Breast epithelium (tissue), 4 donors: ENCODE measurements around the gene CNGB1. TPM values are rescaled to one million over a fixed set of nuclear protein-coding genes. Genes with fewer than 3 reads are reported as not detected.

ENCODE experiments used
- DNase-seq, 2 donors: peaks; one replicate each; pipeline ENCODE4 v3.0.0-alpha.2; 2019; ENCODE audit warnings: low spot score in 2 of 2
- H3K27ac ChIP-seq, 2 donors: fragments of 200-600 bp; sonication (generic) in 1 of 2; one replicate each; pipeline ENCODE4 v1.5.1; 2016 to 2019; ENCODE audit warnings: mild to moderate bottlenecking in 1 of 2
- H3K27me3 ChIP-seq, 2 donors: fragments of 200-600 bp; sonication (generic) in 1 of 2; one replicate each; pipeline versions ENCODE4 v1.5.1 to v1.6.0; 2017 to 2019; ENCODE audit warnings: control low read depth in 1 of 2, mild to moderate bottlenecking in 1 of 2
- H3K36me3 ChIP-seq: fragments of 200-600 bp; one replicate; pipeline ENCODE4 v1.5.1; 2019
- H3K4me1 ChIP-seq, 2 donors: fragments of 200-600 bp; sonication (generic); one replicate each; pipeline ENCODE4 v1.5.1; 2016 to 2019; ENCODE audit warnings: control low read depth in 1 of 2
- H3K4me3 ChIP-seq, 3 donors: fragments of 200-600 bp; sonication (generic); 1 replicate in 2 of 3; 2 replicates in 1 of 3; pipeline ENCODE4 v1.5.1; 2016 to 2019; ENCODE audit warnings: mild to moderate bottlenecking in 3 of 3, moderate library complexity in 2 of 3
- H3K9me3 ChIP-seq, 2 donors: fragments of 200-600 bp; sonication (generic) in 1 of 2; one replicate each; pipeline ENCODE4 v1.5.1; 2016 to 2019; ENCODE audit warnings: control low read depth in 1 of 2
- CTCF ChIP-seq, 3 donors: fragments of 450-650 bp; IDR thresholded peaks; one replicate each; pipeline ENCODE4 v1.5.1; 2016 to 2017; ENCODE audit warnings: antibody characterized with exemption in 3 of 3, mild to moderate bottlenecking in 3 of 3, moderate library complexity in 3 of 3
- POLR2A ChIP-seq: fragments of 450-650 bp; IDR thresholded peaks from one replicate; pipeline ENCODE4 v1.6.1; 2016; ENCODE audit warnings: antibody characterized with exemption, mild to moderate bottlenecking, moderate library complexity
- POLR2AphosphoS5 ChIP-seq, 3 donors: sonication (generic); formaldehyde crosslinking; IDR thresholded peaks; one replicate each; pipeline ENCODE4 v1.6.1; 2017; ENCODE audit warnings: antibody characterized with exemption in 3 of 3
- intact Hi-C: fragments of 100-400 bp; cut with DNase I; formaldehyde crosslinking; loops from one replicate; pipeline ENCODE4 v1.15.1; 2023; ENCODE audit warnings: low total_unique reads
- total RNA-seq, 3 donors: library from RNA; depleted of rRNA; stranded (reverse); fragments of >200 nt; gene quantifications; one replicate each; pipeline ENCODE4 v1.1.0, GENCODE V29; 2016

CNGB1 gene
- total RNA-seq, 3 donors from 2014 or later: not detected

GRCh38 chr16:57846078-57846697, 124.7 kb downstream of the CNGB1 start:
- no peak overlapping the region for H3K27ac ChIP-seq
- TF ChIP-seq POLR2A (no peak), POLR2AphosphoS5 (IDR thresholded peaks at IDR 0.05) (no peak), CTCF (IDR thresholded peaks at IDR 0.05) (no peak)
- no peaks in the 10 kb centered on the region for H3K4me1 ChIP-seq
- H3K36me3 ChIP-seq: no peaks in the 10 kb centered on the region
- DNase-seq: no peak
- no peaks in the 10 kb centered on the region for H3K27me3 ChIP-seq
- H3K9me3 ChIP-seq: no peaks in the 10 kb centered on the region
- intact Hi-C loops: loop anchor here (10.0 kb wide), 1 partner anchor 91 kb away; no protein-coding TSS in a partner anchor
- H3K4me3 ChIP-seq: no peak overlapping the region

- no peak overlapping the region for H3K27ac ChIP-seq
- H3K4me1 ChIP-seq: no peaks in the 10 kb centered on the region
- TF ChIP-seq POLR2AphosphoS5 (IDR thresholded peaks at IDR 0.05) (no peak), POLR2A (no peak)
- no peaks in the 10 kb centered on the region for H3K9me3 ChIP-seq
- no peak overlapping the region for H3K4me3 ChIP-seq
- H3K36me3 ChIP-seq: no peaks in the 10 kb centered on the region
- intact Hi-C loops: loop anchor here (10.0 kb wide), 1 partner anchor 90 kb away; no protein-coding TSS in a partner anchor
- H3K27me3 ChIP-seq: no peaks in the 10 kb centered on the region
- no peak for DNase-seq
Measured at GRCh38 chr16:57845115-57845514, 125.8 kb downstream of the CNGB1 start.

GRCh38 chr16:57844416-57845030, 126.4 kb downstream of the CNGB1 start:
- intact Hi-C loops: loop anchor here (10.0 kb wide), 1 partner anchor 90 kb away; no protein-coding TSS in a partner anchor
- H3K27ac ChIP-seq: no peak overlapping the region
- no peak for DNase-seq
- no peaks in the 10 kb centered on the region for H3K27me3 ChIP-seq
- no peak overlapping the region for H3K4me3 ChIP-seq
- no peak for TF ChIP-seq CTCF (IDR thresholded peaks at IDR 0.05)
- no peaks in the 10 kb centered on the region for H3K4me1 ChIP-seq
- no peaks in the 10 kb centered on the region for H3K9me3 ChIP-seq
- no peaks in the 10 kb centered on the region for H3K36me3 ChIP-seq

GRCh38 chr16:57843400-57843799, 127.5 kb downstream of the CNGB1 start:
- no peak overlapping the region for H3K27ac ChIP-seq
- no peak for DNase-seq
- H3K4me3 ChIP-seq: no peak overlapping the region
- no peaks in the 10 kb centered on the region for H3K27me3 ChIP-seq
- TF ChIP-seq CTCF (IDR thresholded peaks at IDR 0.05) (no peak), POLR2A (no peak), POLR2AphosphoS5 (IDR thresholded peaks at IDR 0.05) (no peak)
- no peaks in the 10 kb centered on the region for H3K4me1 ChIP-seq
- intact Hi-C loops: loop anchor here (10.0 kb wide), 1 partner anchor 89 kb away; no protein-coding TSS in a partner anchor
- no peaks in the 10 kb centered on the region for H3K9me3 ChIP-seq
- H3K36me3 ChIP-seq: no peaks in the 10 kb centered on the region

- Histone ChIP-seq H3K27me3 (no peaks in the 10 kb centered on the region), H3K4me1 (no peaks in the 10 kb centered on the region), H3K36me3 (no peaks in the 10 kb centered on the region), H3K9me3 (no peaks in the 10 kb centered on the region), H3K27ac (no peak overlapping the region), H3K4me3 (no peak overlapping the region)
- intact Hi-C loops: loop anchor here (10.0 kb wide), 1 partner anchor 88 kb away; no protein-coding TSS in a partner anchor
- no peak for TF ChIP-seq POLR2AphosphoS5 (IDR thresholded peaks at IDR 0.05)
- no peak for TF ChIP-seq POLR2A
- TF ChIP-seq CTCF (IDR thresholded peaks at IDR 0.05): no peak
- no peak for DNase-seq
Measured at GRCh38 chr16:57842601-57843000, 128.3 kb downstream of the CNGB1 start.
